HG03159 (cell line): ENCODE results near the gene SRGAP1.

Experiments
- ATAC-seq: cut with Tn5 transposase; IDR thresholded peaks from one replicate; pipeline ENCODE4 v1.9.1; 2021; ENCODE audit warnings: mild to moderate bottlenecking, moderate library complexity; ENCODE audit not compliant: unreplicated experiment

SRGAP1 gene

DNA sequence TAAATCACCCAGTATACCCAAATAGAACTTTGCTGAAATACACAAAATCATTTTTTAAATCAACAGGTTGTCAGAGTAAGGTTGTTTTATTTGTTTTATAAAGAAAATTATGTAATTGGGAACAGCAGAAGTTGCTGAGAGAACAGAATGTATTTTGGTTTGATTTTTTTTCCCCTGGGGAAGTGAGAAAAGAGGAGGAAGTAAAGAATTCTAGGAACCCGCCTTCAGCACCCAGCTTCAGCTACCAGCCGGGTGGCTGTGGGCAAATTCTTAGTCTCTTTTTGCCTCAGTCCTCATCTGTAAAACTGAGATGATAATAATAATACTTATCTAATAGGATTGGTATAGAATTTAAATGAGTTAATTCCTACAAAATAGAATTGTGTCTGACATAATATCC is 119.4 kb downstream of the SRGAP1 start:
- ATAC-seq, result no peak

DNA sequence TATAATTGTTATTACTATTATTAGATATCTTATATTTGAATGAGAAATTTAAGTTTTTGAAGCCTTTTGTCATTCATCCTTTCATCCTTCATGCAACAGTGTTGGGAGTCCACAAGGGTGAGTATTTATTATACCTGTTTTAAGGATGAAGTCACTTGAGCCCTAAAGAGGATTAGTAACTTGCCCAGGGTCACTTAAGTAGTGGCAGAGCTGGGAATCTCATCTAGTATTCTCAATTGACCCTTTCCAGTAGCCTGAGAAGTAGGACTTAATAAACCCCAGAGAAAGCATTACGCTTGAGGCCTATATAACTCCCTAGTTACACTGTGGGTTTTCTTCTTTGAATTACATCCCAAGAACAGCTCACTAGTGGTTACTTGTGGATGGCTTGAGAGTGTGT is 119.8 kb downstream of the SRGAP1 start:
- ATAC-seq, result no peak

GRCh38 chr12:63965936-63966605 is 121.6 kb downstream of the SRGAP1 start:
- no peak for ATAC-seq

DNA sequence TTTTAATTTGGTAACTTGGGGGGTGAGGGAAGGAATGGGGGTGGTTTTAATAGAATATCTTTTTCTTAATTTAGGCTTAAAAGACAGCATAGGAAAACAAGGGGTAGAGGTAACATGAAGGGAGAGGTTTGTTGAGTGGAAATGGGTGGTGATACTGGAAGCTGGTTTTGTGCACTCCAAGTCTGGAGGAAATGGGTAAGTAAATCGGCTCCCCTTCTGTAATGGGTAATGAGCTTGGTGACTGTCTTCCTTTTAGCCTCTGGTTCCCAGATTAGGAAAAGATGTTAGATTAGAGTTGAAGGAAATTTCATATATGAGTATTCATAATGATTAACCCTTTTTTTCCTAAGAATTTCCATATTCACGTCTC is 122.1 kb downstream of the SRGAP1 start:
- ATAC-seq, result no peak

- ATAC-seq, result no peak
These were observed 123.1 kb downstream of the SRGAP1 start for GRCh38 chr12:63967358-63968145.

DNA sequence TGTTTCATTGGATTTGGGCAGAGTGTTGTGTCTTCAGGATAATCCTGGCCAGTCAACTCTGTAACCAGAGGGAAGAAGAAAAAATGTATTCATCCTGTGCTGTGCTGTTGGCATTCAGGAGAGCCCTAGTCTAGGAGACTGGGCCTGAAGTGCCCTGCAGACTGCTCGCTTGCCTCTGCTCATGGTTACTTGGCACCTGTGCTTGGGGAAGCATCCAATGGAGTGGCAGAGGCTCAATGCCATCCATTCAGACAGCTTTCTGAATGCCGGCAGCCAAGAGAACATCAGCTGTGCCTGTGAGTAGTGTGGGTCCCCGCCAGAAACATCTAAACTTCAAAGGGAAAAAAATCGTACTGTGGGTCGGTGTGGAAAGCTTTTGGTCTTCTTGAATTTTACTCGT is 124.2 kb downstream of the SRGAP1 start:
- ATAC-seq, result no peak

DNA sequence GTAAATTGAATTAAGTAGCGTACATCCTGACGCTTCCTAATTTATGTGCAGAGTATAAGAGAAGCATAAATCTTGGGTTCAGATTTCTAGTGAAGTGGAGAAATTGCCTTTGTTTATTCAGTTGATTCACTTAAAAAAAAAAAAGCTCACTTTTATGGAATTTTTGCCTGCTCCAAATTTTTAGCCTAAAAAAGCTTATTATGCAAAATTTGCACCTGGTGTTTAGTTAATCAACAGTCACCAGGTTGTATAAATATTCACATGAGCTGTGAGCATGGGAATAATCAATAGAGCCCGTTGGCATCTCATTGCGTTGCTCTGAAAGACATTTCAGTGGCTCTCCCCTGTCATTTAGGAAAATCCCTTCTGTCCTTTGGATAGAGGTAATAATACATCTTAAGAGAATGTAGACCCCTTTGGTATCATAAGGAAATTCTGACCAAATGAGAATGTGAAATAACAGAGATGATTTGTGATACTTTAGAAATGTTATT is 132.4 kb downstream of the SRGAP1 start:
- ATAC-seq, result no peak

- no peak for ATAC-seq
These were observed 132.9 kb downstream of the SRGAP1 start for GRCh38 chr12:63977441-63977840.

DNA sequence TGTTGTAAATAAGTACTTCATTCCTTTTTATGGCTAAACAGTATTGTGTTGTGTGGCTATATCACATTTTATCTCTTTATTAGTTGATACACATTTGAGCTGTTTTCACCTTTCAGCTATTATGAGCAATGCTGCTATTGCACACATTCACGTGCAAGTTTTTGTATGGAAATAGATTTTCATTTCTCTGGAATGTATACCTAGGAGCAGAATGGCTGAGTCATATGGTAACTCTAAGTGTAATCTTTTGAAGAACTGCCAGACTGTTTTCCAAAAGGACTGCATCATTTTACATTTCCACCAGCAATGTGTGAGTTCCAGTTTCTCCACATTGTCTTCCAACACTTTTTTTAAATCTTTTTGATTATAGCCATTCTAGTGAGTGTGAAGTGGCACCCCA is 134.0 kb downstream of the SRGAP1 start:
- no peak for ATAC-seq

GRCh38 chr12:63980211-63980610 is 135.7 kb downstream of the SRGAP1 start:
- no peak for ATAC-seq

DNA sequence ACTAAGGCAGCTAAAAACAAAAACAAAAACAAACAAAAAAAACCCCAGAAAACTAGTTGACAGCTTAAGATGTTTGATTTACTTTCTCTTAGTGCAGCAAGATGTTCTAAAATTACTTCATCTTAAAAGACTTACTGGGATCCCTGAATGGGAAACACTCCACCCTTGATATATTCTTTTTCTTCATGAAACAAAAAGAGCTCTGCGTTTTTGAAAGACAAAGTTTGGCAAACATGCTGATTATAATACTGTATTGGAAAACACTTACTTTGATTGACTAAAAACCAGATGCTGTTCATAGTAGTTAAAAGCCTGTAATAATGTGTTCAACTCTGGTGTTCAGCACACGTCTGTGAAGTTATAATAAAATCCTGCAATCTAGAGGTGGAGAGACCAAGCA is 136.8 kb downstream of the SRGAP1 start:
- no peak for ATAC-seq

DNA sequence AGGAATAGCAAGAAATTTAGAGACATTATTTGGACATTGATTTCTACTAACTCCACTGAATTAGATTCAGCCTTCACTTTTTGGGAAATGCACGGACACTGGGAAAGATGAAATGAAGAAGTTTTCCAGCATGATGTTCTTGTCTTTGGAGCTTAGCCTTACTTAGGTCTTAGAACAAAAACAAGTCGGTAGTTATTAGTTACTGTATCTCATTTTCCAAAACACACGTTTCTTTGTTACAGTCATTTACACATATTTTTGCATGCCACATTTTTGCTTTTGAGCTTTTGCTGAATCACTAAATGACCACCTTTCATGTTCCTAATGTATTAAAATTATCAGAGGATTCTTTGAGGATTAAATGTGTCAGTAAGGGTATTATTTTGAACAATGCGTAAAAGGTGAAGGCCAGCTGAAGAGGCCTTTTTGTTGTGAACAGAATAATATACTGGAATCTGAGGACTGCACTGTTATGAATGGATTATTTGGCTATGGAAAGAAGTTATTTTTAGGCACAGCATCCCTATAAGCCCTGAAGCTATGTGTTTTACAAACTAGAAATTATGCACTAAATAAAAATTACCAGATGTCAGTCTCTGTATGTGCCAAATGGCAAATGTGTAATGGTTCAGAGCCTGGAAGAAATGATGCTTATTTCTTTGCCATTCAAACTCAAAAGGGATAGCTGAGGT is 138.2 kb downstream of the SRGAP1 start:
- no peak for ATAC-seq

GRCh38 chr12:63985456-63985855 is 141.0 kb downstream of the SRGAP1 start:
- no peak for ATAC-seq

GRCh38 chr12:63985945-63986344 is 141.4 kb downstream of the SRGAP1 start:
- ATAC-seq, result no peak

DNA sequence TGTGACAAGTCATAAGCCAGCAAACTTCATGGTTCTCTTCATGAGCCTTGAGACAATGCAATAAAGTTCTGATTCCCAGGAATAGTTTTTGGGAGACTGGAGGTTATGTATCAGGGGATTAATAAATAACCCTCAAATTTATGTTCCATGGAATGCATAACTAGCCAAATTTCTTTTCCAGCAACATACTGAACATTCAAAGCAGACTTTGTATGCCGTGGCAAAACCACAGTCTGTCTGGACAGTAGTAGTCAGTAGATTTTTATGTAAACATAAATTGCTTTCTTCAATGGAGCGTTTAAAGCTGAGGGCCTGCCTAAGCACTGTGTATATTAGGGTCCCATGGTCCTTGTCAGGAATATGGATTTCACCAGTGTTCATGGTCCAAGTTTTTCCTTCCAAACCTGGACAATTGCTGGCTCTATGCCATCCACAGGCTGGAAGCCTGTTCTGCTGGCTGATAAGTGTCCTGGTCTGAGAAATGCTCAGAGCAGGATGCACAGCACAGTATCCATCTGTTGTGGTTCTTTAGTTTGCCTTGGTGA is 144.9 kb downstream of the SRGAP1 start:
- no peak for ATAC-seq

- ATAC-seq, result no peak
These were observed 146.5 kb downstream of the SRGAP1 start for GRCh38 chr12:63990828-63991547.

GRCh38 chr12:63994704-63995103 is 150.2 kb downstream of the SRGAP1 start:
- ATAC-seq, result no peak

DNA sequence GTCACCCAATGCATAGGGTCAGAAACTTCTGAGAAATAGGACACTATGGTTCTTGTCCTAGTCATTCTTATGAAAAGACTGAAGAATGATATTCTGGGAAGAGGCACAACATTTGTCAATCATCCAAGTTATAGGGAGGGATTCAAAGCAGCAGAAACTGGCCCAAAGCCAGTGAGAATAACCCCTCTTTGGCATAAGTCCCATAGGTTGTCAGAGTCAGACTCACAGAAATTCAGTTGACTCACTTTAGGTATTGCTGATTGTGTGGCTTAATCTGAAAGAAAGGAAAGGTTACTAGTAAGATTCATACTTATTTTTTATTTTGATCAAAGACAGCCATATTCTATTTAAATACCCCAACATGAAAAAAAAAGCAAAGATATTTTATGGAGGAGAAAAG is 151.0 kb downstream of the SRGAP1 start:
- ATAC-seq, result no peak

DNA sequence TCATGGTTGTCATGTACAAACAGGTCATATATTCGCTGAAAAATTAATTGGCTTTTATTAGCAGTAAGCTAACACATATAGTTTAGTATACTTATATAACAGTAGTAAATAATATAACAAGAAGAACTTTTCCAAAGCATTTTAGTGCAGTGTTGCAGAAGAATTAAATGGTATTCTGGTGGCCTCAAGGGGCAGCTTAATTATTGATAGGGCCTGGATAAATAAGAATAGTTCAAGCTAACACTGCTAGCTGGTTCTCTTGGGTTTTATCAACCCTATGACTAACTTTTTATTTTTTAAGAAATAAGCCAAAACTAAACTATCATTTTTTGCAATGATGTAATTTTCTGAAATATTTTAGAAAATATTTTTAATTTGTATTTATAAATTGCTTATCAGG is 152.1 kb downstream of the SRGAP1 start:
- no peak for ATAC-seq

DNA sequence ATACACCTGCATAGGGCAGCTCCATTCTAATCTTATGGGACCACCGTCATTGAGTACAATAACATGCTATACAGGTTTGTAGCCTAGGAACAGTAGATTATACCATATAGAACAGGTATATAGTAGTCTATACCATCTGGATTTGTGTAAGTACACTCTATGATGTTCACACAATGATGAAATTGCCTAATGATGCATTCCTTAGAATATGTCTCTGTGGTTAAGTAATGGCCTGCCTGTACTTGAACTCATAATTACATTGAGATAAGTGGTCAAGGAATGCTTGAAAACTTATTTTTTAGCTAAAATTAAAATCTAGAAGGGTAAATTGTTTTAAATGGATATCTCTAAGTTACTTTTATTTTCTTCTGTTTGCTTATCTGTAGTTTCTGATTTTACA is 152.7 kb downstream of the SRGAP1 start:
- no peak for ATAC-seq

GRCh38 chr12:63998584-63998983 is 154.1 kb downstream of the SRGAP1 start:
- no peak for ATAC-seq
